GM19023 (cell line): Measurements from ENCODE around the gene CLIC5.

Experiments used
- ATAC-seq: cut with Tn5 transposase; IDR thresholded peaks from one replicate; pipeline ENCODE4 v1.9.1; 2021; ENCODE audit warnings: mild to moderate bottlenecking, moderate library complexity; ENCODE audit not compliant: unreplicated experiment

The CLIC5 gene

DNA sequence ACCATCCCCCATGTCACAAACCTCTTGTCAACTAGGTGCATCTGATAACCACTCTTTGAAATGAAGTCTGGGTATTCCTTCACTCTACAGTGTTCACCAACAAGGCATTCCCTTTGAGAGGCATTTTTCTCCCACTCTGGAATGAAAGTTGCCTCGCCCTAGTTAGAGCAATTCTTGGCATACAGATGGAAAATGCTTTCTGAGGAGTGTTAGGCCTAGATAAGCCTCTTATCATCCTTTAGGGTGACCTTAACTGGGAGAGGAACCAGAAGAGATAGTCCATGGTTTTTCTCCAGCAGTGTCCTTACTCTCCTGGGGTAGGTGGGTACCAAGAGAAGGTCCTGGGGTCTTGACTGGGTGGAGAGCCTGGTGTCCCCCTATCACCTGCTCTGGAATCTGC, 14.8 kb downstream of the CLIC5 start:
- ATAC-seq = no peak

DNA sequence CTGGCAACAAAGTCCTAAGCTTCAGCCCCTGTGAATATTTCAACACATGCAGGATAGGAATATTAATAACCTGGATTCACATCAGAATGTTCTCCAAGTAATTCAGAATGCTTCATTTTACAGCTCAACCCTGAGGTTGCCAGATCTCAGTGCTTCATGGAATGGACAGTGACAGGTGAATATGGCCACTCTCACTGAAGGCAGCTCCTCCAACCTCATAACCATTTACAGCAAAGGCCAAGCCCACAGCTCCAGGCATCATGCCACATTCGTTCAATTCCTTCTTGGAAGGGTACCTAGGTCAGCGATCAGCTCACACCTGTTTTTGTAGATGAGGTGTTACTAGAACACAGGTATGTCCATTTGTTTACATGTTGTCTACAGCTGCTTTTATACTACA, 17.1 kb downstream of the CLIC5 start:
- ATAC-seq = no peak

DNA sequence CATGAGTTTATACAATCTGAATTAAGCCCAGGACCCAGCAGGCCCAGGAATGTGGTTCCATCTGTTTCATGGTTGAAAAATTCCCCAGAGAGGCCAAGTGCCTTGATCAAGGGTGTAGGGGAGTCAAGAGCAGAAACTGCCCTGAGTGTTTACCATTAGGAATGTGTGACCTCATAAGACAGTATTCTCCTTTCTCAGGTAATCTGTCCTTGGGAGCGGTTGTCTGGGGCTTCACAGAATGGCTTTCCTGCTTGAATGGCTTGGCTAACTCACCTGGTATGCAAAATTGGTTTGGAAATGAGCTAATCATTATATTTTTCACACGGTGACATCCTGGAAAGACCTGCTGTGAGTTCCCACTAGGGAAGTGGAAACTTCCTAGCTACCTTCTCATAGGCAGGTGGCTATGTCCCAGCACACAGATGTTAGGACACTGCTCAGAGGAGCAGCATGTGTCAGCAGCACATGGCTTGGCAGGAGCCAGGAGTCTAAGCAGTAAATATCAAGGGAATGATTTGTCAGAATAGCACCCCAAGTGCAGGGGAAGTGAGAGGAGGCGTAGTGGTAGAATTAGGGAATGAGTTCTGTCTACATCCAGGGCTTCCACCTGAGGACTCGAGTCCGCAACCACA, 17.7 kb downstream of the CLIC5 start:
- no peak for ATAC-seq

DNA sequence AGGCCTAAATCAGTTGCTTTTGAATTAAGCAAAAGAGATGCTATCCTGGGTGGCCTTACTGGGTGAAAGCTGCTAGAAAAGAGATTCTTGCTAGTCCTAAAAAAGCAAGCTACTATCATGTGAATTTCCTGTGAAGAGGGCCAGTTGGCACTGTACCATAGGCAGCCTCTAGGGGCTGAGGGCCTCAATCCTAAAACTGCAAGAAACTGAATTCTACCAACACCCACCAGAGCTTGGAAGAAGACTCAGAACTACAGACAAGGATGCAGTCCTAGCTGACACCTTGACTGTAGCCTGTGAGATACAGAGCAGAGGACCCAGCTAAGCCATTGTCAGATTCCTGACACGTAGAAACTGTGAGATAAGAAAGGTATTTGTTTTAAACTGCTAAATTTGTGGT, 24.5 kb downstream of the CLIC5 start:
- no peak for ATAC-seq

DNA sequence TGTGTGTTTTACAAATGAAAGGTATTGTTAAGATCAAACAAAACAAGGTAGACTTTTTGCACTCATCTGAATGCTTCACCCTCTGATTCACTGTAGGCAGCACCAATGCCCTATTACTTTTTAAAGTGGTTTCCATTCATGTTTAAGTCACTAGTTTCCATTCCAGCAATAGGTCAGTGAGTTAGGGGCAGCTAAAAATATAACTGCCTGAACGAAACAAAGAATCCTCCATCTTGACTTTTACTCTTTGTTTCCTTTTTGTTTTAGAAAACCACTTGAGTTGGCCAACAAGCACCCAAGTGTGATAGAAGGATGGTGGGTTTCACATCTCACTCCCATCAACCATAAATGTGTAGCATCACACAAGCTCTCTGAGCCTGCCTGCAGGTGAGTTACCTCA, 25.5 kb downstream of the CLIC5 start:
- no peak for ATAC-seq

DNA sequence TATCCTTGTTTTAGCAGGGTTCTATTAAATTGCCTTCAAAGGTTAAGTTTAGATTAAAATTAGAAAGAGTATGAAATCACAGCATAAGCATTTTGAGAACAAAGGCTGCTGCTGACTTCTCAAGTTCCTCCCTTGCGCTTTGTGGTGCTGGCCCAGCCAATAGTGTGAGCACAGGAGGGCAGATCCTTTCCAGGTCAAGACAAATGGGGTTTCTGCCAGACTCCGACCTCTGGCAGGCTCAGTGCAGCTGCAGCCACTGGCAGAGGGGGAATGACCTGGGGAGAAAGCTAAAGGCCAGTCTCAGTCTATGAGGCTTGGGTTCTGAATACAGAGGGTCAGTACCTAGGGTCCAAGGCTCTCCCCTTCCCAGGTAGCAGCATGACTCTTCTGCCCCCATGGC, 27.0 kb downstream of the CLIC5 start:
- no peak for ATAC-seq

GRCh38 chr6:45987856-45988255, 27.8 kb downstream of the CLIC5 start:
- no peak for ATAC-seq

DNA sequence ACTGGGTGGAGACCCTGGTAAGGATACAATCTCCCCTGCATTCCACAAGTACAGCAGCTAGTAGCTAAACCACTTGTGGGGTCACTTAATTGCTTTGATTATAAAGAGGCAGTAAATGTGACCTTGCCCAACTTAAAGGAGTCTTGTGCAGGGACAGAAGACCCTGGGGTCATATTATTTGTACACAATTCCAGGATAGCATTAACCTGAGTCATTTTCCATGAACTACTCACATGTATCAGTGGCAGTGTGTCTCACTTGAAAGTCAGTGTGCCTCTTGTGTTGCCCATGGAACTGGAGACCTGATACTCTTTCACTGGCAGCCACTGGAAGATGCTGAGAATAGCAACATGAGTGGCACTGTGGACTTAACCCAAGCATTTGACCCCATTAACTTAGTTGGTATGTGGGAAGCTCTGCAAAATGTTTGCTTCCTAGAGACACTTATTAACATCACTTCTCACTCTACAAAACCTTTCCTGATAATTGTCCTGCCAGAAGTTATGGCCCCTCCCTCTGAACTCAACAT, 28.9 kb downstream of the CLIC5 start:
- ATAC-seq = no peak

DNA sequence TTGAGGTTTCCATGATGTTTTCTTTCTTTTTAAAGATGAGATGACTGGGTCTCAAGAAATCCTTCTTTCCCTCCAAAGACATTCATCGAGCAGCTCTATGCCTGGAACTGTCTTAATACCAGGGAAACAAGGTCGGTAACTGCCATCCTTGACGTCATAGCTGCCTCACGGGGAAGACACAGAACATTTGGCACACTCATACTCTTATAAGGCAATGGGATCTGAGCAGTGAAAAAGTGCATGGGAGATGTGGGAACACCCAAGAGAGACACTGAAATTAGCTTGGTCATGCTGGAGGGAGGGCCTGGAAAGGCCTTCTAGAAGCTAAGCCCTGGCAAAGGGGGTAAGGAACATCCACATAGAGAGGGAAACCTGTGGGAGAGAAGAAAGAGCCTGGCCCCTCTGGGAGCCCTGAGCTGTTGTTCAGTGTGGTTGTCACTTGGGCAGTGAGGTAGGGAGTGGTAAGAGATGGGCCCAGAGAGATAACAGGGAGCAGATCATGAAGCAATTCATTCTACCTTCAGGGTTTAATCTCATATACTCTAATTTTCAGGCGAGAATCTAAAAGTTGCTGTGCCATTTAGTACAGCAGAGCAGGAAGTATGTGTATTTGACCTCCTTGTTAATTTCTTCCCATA, 30.8 kb downstream of the CLIC5 start:
- ATAC-seq = no peak

GRCh38 chr6:45984347-45984746, 31.3 kb downstream of the CLIC5 start:
- no peak for ATAC-seq

DNA sequence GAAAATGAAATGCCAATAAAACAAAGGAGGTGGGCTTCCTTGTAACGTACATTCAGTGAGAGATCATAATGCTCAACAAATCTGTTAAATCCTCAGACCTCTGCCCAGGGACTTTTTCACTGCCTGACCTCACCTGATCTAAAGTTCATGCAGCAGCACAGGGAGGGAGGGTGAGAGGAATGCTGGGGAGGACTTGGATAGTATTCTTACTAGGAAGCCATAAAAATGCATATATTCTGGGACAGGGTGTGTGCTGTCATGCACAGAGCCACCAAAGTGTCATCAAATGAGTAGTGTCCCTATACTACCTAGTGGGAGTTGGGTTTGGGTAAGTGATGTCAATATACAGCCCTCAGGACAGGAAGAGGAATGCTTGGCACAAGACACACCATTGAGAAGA, 32.6 kb downstream of the CLIC5 start:
- no peak for ATAC-seq

DNA sequence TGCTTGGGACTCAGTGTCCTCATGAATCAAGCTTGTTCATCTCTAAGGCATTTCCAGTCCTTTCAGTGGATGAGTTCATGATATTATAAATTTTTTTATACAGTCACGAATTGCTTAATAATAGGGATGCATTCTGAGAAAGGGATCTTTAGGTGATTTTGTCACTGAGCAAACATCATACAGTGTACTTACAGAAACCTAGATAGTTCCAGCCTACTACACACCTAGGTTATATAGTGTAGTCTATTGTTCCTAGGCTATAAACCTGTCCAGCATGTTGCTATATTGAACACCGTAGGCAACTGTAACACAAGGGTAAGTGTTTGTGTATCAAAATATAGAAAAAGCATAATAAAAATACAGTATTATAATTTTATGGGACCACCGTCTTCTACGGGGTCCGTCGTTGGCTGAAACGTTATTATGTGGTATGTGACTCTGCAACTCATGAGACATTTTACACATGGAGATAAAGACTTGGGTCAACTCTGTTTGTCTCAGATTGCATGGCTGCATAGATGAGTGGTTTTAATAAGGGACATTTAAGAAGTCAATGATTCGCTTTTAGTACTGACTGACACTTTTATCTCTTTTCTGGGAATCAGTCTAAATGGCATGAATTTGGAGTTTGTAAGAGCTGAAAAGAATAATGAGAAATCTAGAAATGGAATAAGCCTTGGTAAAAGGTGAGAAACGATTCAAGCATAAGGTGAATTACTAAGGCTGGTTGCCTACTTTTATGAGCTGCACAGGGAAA, 33.2 kb downstream of the CLIC5 start:
- no peak for ATAC-seq

GRCh38 chr6:45981046-45981445, 34.6 kb downstream of the CLIC5 start:
- ATAC-seq = no peak

GRCh38 chr6:45979311-45979710, 36.3 kb downstream of the CLIC5 start:
- ATAC-seq = no peak

GRCh38 chr6:45974596-45974995, 41.1 kb downstream of the CLIC5 start:
- ATAC-seq = no peak

GRCh38 chr6:45972795-45973503, 42.7 kb downstream of the CLIC5 start:
- ATAC-seq = no peak

DNA sequence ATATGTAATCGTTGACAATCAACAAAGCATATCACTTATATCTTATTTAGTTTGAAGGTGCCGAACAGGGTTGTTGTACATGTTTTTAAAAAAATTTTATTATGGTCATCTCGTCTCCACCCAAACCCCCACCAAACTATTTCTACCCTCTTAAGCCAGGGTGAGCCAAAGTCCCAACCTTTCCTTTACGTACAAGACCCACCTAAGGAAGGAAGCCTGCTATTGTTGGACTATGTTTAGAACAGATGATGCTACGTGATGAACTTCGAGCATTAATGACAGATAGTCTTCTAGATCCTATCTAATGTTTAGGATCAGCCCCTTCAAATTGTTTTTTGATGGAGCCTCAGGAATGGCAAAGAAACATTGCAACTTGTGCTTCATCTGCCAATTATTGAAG, 44.4 kb downstream of the CLIC5 start:
- ATAC-seq = no peak

- ATAC-seq = no peak
Measured at GRCh38 chr6:45970326-45970725, 45.3 kb downstream of the CLIC5 start.

DNA sequence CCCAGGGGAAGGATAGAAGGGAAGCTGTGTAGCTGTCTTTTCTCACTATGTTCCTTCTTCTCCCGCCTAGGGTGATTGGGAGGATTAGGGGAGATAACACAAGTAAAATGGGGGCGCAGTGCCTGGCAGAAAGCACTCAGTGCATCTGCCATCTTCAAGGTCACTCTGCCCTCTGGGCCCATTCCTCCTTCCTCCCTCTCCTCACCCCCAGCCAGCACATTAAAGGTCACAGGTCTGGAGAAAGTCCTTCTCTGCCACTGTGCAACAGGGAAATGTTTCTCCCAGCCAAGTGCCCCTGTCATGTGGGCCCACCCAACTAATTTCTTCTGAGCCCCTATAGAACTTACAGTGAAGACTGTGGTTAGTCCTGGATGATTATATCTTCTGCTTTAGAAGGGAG, 45.8 kb downstream of the CLIC5 start:
- ATAC-seq = no peak

GRCh38 chr6:45969026-45969425, 46.6 kb downstream of the CLIC5 start:
- ATAC-seq = no peak

DNA sequence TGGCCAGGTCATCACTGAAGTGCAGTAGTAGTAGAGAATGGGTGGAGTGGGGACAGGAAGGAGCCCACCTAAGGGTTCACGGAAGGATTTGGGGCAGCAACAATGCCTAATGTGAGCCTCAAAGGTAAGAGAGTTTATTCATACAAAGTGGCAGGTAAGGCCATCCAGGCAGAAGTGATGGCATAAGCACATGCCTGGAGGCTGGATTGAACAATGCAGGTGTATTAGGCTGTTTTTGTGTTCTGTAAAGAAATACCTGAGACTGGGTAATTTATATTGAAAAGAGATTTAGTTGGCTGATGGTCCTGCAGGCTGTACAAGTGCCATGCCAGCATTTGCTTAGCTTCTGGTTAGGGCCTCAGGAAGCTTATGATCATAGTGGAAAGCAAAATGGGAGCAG, 48.3 kb downstream of the CLIC5 start:
- ATAC-seq = no peak
